Esophagus muscularis mucosa (tissue), 4 donors: ENCODE measurements around the gene HPS4.

Experiments used
- EP300 ChIP-seq: sonication (generic); formaldehyde crosslinking; IDR thresholded peaks from one replicate; pipeline ENCODE4 v1.6.1; 2017; ENCODE audit warnings: antibody characterized with exemption
- POLR2A ChIP-seq: fragments of 450-650 bp; IDR thresholded peaks from one replicate; pipeline ENCODE4 v1.6.1; 2017; ENCODE audit warnings: antibody characterized with exemption, moderate library complexity, mild to moderate bottlenecking, low read depth
- POLR2AphosphoS5 ChIP-seq, 2 donors: sonication (generic); formaldehyde crosslinking; IDR thresholded peaks; one replicate each; pipeline ENCODE4 v1.6.1; 2017; ENCODE audit warnings: antibody characterized with exemption in 2 of 2
- TF ChIP-seq, protein P1 (sequence below), 3 experiments: fragments of 200-600 bp in 2 of 3; fragments of 450-650 bp in 1 of 3; sonication (generic) in 2 of 3; IDR thresholded peaks; one replicate each; pipeline ENCODE4 v1.5.1; 2017 to 2019; ENCODE audit warnings: antibody characterized with exemption in 3 of 3, mild to moderate bottlenecking in 2 of 3, moderate library complexity in 1 of 3

DNA sequence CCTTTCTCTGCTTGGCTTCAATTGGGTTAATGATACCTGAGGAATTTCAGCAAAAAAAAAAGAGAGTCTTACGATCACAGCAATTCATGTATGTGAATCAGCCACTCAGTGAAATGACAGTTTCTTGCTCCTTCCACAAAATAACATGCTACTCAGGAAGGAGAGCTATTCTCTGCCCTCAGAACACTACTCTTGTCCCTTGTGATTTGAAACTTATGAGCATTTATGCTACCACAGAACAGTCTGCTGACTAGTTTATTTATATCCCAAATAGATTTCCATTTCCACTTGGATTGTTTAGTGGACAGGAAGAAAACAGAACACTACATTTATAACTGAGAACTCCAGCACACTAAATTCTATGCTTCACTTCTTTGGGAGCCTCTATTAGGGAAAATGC, 20.2 kb upstream of the HPS4 start:
- TF ChIP-seq, protein P1, sequence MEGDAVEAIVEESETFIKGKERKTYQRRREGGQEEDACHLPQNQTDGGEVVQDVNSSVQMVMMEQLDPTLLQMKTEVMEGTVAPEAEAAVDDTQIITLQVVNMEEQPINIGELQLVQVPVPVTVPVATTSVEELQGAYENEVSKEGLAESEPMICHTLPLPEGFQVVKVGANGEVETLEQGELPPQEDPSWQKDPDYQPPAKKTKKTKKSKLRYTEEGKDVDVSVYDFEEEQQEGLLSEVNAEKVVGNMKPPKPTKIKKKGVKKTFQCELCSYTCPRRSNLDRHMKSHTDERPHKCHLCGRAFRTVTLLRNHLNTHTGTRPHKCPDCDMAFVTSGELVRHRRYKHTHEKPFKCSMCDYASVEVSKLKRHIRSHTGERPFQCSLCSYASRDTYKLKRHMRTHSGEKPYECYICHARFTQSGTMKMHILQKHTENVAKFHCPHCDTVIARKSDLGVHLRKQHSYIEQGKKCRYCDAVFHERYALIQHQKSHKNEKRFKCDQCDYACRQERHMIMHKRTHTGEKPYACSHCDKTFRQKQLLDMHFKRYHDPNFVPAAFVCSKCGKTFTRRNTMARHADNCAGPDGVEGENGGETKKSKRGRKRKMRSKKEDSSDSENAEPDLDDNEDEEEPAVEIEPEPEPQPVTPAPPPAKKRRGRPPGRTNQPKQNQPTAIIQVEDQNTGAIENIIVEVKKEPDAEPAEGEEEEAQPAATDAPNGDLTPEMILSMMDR (IDR thresholded peaks at IDR 0.05): no peak
- TF ChIP-seq POLR2A (no peak), EP300 (no peak), POLR2AphosphoS5 (IDR thresholded peaks at IDR 0.05) (no peak)
